DND-41 (cell line): ENCODE measurements around the gene SST.
A peak's percentile ranks its signal among the peaks of the same experiment; 100 is the strongest.

Source experiments
- ATAC-seq: fragments of 200-7000 bp; cut with Tn5 transposase; 3 replicates; pipeline ENCODE4 v1.9.1; 2021; ENCODE audit warnings: low read depth; ENCODE audit not compliant: insufficient read depth
- DNase-seq: peaks from one replicate; pipeline ENCODE4 v3.0.0-alpha.2; 2020
- H2AFZ ChIP-seq: 2 replicates; pipeline ENCODE4 v1.6.0; 2012; ENCODE audit warnings: low read depth, low read length
- H3K27ac ChIP-seq: 2 replicates; pipeline ENCODE4 v1.5.1; 2012; ENCODE audit warnings: low read length, inconsistent platforms
- H3K27me3 ChIP-seq: fragments of 200-600 bp; sonication (generic); 2 replicates; pipeline ENCODE4 v1.6.0; 2012; ENCODE audit warnings: low read length, mild to moderate bottlenecking, inconsistent platforms; ENCODE audit not compliant: insufficient read depth, poor library complexity
- H3K36me3 ChIP-seq: 2 replicates; pipeline ENCODE4 v1.5.1; 2012; ENCODE audit warnings: low read length, inconsistent platforms; ENCODE audit not compliant: insufficient read depth
- H3K4me1 ChIP-seq: 2 replicates; pipeline ENCODE4 v1.5.1; 2012; ENCODE audit warnings: mild to moderate bottlenecking, low read length; ENCODE audit not compliant: insufficient read depth
- H3K4me2 ChIP-seq: 2 replicates; pipeline ENCODE4 v1.6.0; 2012; ENCODE audit warnings: mild to moderate bottlenecking, moderate library complexity, low read length, inconsistent platforms; ENCODE audit not compliant: insufficient read depth
- H3K4me3 ChIP-seq, 2 experiments: fragments of 200-600 bp in 1 of 2; shearing (Covaris generic) in 1 of 2; 2 replicates each; pipeline ENCODE4 v1.5.1; 2012 to 2016; ENCODE audit warnings: inconsistent platforms in 2 of 2, low read length in 2 of 2, mild to moderate bottlenecking in 2 of 2, low read depth in 1 of 2, moderate library complexity in 1 of 2
- H3K79me2 ChIP-seq: 2 replicates; pipeline ENCODE4 v1.6.0; 2012; ENCODE audit warnings: low read length, inconsistent platforms; ENCODE audit not compliant: insufficient read depth
- H3K9ac ChIP-seq: 2 replicates; pipeline ENCODE4 v1.6.0; 2012; ENCODE audit warnings: low read depth, mild to moderate bottlenecking, inconsistent platforms, low read length, moderate library complexity
- H3K9me3 ChIP-seq: 2 replicates; pipeline ENCODE4 v1.5.1; 2012; ENCODE audit warnings: low read length, moderate library complexity, mild to moderate bottlenecking, inconsistent platforms; ENCODE audit not compliant: insufficient read depth, severe bottlenecking
- H4K20me1 ChIP-seq: 2 replicates; pipeline ENCODE4 v1.6.0; 2012; ENCODE audit warnings: low read length; ENCODE audit not compliant: insufficient read depth
- EZH2 ChIP-seq: IDR thresholded peaks from 3 replicates; pipeline ENCODE4 v1.6.1; 2012; ENCODE audit warnings: borderline replicate concordance, low read depth, mild to moderate bottlenecking, moderate library complexity, low read length, inconsistent platforms; ENCODE audit not compliant: severe bottlenecking
- TF ChIP-seq, protein P1 (sequence below): IDR thresholded peaks from 2 replicates; pipeline ENCODE4 v1.5.1; 2012; ENCODE audit warnings: borderline replicate concordance, low read length, moderate library complexity, mild to moderate bottlenecking; ENCODE audit not compliant: poor library complexity, severe bottlenecking; ENCODE audit errors: extremely low read depth

Gene SST

DNA sequence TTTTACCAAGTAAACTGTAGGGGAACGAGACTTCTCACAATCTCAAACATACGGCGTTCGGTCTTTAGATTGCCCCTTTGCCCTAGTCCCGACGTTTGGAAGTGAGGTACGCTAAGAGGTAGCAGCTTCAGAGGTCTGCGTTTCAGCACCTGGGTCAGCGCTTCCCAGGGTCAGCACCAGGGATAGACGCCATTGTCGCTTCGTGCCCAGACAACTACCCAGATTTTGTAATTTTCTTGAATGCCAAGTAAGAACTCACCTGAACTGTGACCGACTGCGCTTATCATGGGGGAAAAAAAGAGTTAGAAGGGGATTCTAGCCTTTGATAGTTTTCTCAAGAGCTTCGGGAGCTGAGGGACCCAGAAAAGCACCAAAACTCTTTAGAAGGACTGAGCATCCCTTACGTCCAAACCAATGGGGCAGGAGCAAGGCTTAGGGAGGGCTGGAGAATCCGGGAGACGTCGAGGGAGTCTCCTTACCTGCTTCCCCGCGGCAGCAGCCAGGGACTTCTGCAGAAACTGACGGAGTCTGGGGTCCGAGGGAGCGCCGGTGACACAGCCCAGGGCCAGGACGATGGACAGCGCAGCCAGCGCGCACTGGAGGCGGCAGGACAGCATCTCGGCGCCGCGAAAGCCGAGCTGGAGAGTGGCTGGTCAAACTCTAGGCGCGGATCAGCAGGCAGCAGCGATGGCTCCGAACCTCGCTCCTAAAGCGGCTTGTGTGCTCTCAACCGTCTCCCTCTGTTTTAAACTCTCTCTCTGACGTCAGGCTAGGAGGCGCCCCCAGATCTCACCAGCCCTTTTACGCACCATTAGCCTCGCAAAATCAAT is at the start of gene SST:
Gene SST (minus strand): TSS at position 720 of the 830 bp plus-strand sequence. CDS start 103 bp downstream, at position 617.
- H2AFZ ChIP-seq, result no peak within 1 kb of the TSS
- TF ChIP-seq EZH2, result no peak
- TF ChIP-seq, protein P1, sequence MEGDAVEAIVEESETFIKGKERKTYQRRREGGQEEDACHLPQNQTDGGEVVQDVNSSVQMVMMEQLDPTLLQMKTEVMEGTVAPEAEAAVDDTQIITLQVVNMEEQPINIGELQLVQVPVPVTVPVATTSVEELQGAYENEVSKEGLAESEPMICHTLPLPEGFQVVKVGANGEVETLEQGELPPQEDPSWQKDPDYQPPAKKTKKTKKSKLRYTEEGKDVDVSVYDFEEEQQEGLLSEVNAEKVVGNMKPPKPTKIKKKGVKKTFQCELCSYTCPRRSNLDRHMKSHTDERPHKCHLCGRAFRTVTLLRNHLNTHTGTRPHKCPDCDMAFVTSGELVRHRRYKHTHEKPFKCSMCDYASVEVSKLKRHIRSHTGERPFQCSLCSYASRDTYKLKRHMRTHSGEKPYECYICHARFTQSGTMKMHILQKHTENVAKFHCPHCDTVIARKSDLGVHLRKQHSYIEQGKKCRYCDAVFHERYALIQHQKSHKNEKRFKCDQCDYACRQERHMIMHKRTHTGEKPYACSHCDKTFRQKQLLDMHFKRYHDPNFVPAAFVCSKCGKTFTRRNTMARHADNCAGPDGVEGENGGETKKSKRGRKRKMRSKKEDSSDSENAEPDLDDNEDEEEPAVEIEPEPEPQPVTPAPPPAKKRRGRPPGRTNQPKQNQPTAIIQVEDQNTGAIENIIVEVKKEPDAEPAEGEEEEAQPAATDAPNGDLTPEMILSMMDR, result no peak
- no peak within 1 kb of the TSS for H3K9ac ChIP-seq
- no peaks in the 10 kb centered on the region for H3K4me1 ChIP-seq
- H3K4me3 ChIP-seq, result no peak within 1 kb of the TSS
- ATAC-seq (peak; percentile 81), DNase-seq (peak; percentile 60)
- H3K27me3 ChIP-seq, result peaks cover 3% of the 10 kb centered on the region
- no peaks in the 10 kb centered on the region for H3K9me3 ChIP-seq
- no peaks in the 10 kb centered on the region for H3K79me2 ChIP-seq
- H4K20me1 ChIP-seq, result no peaks in the 10 kb centered on the region
- no peak within 1 kb of the TSS for H3K4me2 ChIP-seq
- no peaks in the 10 kb centered on the region for H3K36me3 ChIP-seq
- no peak within 1 kb of the TSS for H3K27ac ChIP-seq

DNA sequence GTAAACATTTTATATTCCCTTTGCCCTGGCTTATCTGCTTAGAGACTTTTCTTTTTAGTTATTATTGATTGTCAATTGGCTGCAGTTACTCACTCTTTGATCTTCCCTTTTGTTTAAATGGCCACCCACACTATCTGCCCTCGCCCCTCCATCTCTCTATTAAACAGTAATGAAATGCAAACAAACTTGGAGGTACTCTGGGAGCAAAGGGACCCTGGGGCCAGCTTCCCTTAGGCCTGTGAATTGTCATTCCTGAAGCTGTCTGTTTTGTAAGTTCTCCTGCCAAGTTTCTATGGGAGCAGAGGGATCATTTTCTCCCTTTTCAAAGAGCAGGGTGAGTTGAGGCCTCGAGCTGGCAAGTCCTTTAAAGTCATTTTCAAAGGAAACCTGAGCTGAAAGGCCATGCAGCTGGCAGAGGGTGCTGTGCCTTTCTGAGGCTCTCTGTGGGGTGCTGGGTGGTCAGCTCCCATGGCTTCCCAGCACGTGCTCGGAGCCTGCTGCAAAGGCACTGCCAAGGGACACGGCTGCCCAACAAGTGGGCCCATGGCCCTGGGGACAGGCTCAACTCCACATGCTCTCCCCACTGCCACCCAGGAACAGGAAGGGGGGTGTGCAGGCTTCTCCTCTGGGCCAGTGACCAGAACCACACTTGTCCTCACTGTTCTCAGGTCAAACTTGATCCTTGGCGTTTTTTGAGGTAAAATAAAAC is 49.6 kb upstream of the SST start:
- Histone ChIP-seq H3K9me3 (no peaks in the 10 kb centered on the region), H3K4me2 (no peak overlapping the region), H3K9ac (no peak overlapping the region), H2AFZ (no peak overlapping the region), H3K79me2 (no peaks in the 10 kb centered on the region), H3K36me3 (peaks cover 23% of the 10 kb centered on the region), H3K4me1 (no peaks in the 10 kb centered on the region), H3K27ac (no peak overlapping the region), H3K4me3 (no peak overlapping the region), H3K27me3 (no peaks in the 10 kb centered on the region), H4K20me1 (no peaks in the 10 kb centered on the region)
- TF ChIP-seq, protein P1, result no peak
- no peak for TF ChIP-seq EZH2
- no peak for DNase-seq
- no peak for ATAC-seq

DNA sequence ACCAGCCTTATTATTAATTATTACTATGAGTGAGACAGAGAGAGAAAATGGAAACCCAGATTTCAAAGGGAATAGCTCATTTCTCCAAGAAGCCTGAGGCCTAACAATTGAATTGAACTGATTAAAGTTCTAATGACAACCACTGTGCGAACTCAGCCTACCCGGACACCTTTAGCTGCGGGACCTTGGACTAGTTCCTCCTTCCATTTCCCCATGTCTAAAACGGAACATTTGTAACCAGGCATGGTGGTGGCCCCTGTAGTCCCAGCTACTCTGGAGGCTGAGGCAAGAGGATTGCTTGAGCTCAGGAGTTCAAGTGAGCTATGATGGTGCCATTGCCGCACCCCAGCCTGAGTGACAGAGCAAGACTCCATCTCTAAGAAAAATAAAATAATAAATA is 48.6 kb upstream of the SST start:
- ATAC-seq, result no peak
- Histone ChIP-seq H3K79me2 (no peaks in the 10 kb centered on the region), H4K20me1 (no peaks in the 10 kb centered on the region), H3K27ac (no peak overlapping the region), H2AFZ (no peak overlapping the region), H3K4me3 (no peak overlapping the region), H3K36me3 (peaks cover 15% of the 10 kb centered on the region; the same call in 1 of the 2 replicates), H3K9me3 (no peaks in the 10 kb centered on the region), H3K4me2 (no peak overlapping the region), H3K27me3 (no peaks in the 10 kb centered on the region), H3K9ac (no peak overlapping the region), H3K4me1 (no peaks in the 10 kb centered on the region)
- no peak for DNase-seq
- TF ChIP-seq, protein P1, result no peak
- no peak for TF ChIP-seq EZH2
